ENCODE measurements around the gene KRT9. TPM values are rescaled to one million over a fixed set of nuclear protein-coding genes. Genes with fewer than 3 reads are reported as not detected.
A peak's percentile ranks its signal among the peaks of the same experiment; 100 is the strongest.

Gene KRT9
- total RNA-seq, 1 donor from 2014 or later = 0.26 TPM

- no peak for FAIRE-seq
- no peaks in the 10 kb centered on the region for H3K27me3 ChIP-seq (ENCODE audit: control insufficient read depth, insufficient read depth, low read length)
- no peak for DNase-seq (ENCODE audit: low read depth)
- no peak for TF ChIP-seq CTCF (IDR thresholded peaks at IDR 0.05; ENCODE audit: insufficient read depth, low read length, severe bottlenecking)
- no peak overlapping the region for H3K4me3 ChIP-seq (ENCODE audit: low read depth, low read length)
- H3K36me3 ChIP-seq (ENCODE audit: control insufficient read depth, insufficient read depth, low read length) = no peaks in the 10 kb centered on the region
Measured at GRCh38 chr17:41555105-41555887, 16.6 kb downstream of the KRT9 start.

GRCh38 chr17:41553987-41554680 lies 17.7 kb downstream of the KRT9 start:
- H3K4me3 ChIP-seq (ENCODE audit: low read depth, low read length) = no peak overlapping the region
- no peak for DNase-seq (ENCODE audit: low read depth)
- TF ChIP-seq CTCF (IDR thresholded peaks at IDR 0.05; ENCODE audit: insufficient read depth, low read length, severe bottlenecking) = no peak
- FAIRE-seq = no peak
- no peaks in the 10 kb centered on the region for H3K36me3 ChIP-seq (ENCODE audit: control insufficient read depth, insufficient read depth, low read length)
- no peaks in the 10 kb centered on the region for H3K27me3 ChIP-seq (ENCODE audit: control insufficient read depth, insufficient read depth, low read length)

- DNase-seq (ENCODE audit: low read depth) (peak; percentile 75), FAIRE-seq (peak; percentile 92)
- no peak overlapping the region for H3K4me3 ChIP-seq (ENCODE audit: low read depth, low read length)
- no peaks in the 10 kb centered on the region for H3K36me3 ChIP-seq (ENCODE audit: control insufficient read depth, insufficient read depth, low read length)
- no peak for TF ChIP-seq CTCF (IDR thresholded peaks at IDR 0.05; ENCODE audit: insufficient read depth, low read length, severe bottlenecking)
- H3K27me3 ChIP-seq (ENCODE audit: control insufficient read depth, insufficient read depth, low read length) = no peaks in the 10 kb centered on the region
Measured at GRCh38 chr17:41553176-41553575, 18.7 kb downstream of the KRT9 start.

GRCh38 chr17:41552455-41552854 lies 19.4 kb downstream of the KRT9 start:
- H3K36me3 ChIP-seq (ENCODE audit: control insufficient read depth, insufficient read depth, low read length) = no peaks in the 10 kb centered on the region
- FAIRE-seq = no peak
- no peak overlapping the region for H3K4me3 ChIP-seq (ENCODE audit: low read depth, low read length)
- TF ChIP-seq CTCF (IDR thresholded peaks at IDR 0.05; ENCODE audit: insufficient read depth, low read length, severe bottlenecking) = no peak
- no peak for DNase-seq (ENCODE audit: low read depth)
- H3K27me3 ChIP-seq (ENCODE audit: control insufficient read depth, insufficient read depth, low read length) = no peaks in the 10 kb centered on the region

- DNase-seq (ENCODE audit: low read depth) (no peak), FAIRE-seq (peak; percentile 66)
- H3K36me3 ChIP-seq (ENCODE audit: control insufficient read depth, insufficient read depth, low read length) = no peaks in the 10 kb centered on the region
- no peak overlapping the region for H3K4me3 ChIP-seq (ENCODE audit: low read depth, low read length)
- TF ChIP-seq CTCF (IDR thresholded peaks at IDR 0.05; ENCODE audit: insufficient read depth, low read length, severe bottlenecking) = no peak
- H3K27me3 ChIP-seq (ENCODE audit: control insufficient read depth, insufficient read depth, low read length) = no peaks in the 10 kb centered on the region
Measured at GRCh38 chr17:41551365-41551764, 20.5 kb downstream of the KRT9 start.
